ENCODE results near the gene PRKG1. TPM values are rescaled to one million over a fixed set of nuclear protein-coding genes. Genes with fewer than 3 reads are reported as not detected.

Gene PRKG1
- total and polyA plus RNA-seq, 2 of the 8 experiments (the other 6 are each of a cell fraction or from before 2014, with no cell fraction given): 4.2 to 15.2 TPM

DNA sequence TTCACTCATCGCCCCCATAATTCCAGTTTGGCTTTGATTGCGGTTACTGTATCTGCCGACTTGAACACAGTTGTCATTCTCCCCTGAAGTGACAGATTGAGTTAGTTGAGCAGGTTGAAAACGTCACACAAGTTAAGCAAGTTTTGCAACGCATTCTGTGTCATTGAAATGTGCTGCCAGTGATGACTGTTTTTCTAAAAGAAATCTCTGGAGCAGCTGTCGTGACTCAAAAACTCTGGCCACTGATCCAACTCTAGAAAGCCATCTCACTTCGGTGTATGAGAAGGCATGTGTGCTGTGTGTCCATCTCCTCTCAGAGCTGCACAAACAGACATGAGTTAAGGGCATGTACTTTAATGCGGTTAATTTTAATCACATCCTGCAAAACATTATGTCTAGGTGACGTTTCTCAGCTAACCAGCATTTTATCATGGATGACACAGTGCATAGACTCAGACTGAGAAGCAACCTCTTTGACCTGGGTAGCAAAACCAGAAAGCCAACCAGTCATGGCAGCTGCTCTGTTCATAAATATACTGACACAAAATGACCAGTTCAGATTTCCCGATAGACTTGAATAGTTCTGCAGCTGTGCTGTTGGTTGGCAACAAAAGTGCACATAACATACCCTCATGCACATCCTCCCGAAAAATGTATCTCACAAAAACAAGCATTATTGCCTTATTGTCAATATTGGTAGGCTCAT, 555.8 kb downstream of the PRKG1 start:
- no peak overlapping the region for H4K5ac ChIP-seq (ENCODE audit: insufficient read length, low read depth, low read length)
- H3K14ac ChIP-seq (ENCODE audit: insufficient read length): no peak overlapping the region
- no peak overlapping the region for H2AFZ ChIP-seq (ENCODE audit: low read length)
- ChIA-PET POLR2A (ENCODE audit: partially characterized antibody) (no interaction called here), CTCF (ENCODE audit: partially characterized antibody) (interaction anchor here (1.2 to 1.6 kb wide), 4 partner anchors 10 to 330 kb away, joined by 3 to 5 read pairs (median 3); no protein-coding TSS in a partner anchor)
- no peak overlapping the region for H3K4me3 ChIP-seq (ENCODE audit: extremely low read depth in 1 of 4, insufficient read depth in 2 of 4, low read depth in 3 of 4, low read length in 4 of 4)
- no peak overlapping the region for H2BK5ac ChIP-seq (ENCODE audit: low read depth, low read length)
- no peak overlapping the region for H3K4me2 ChIP-seq (ENCODE audit: insufficient read depth in 1 of 2, low read depth in 2 of 2, low read length in 2 of 2)
- H2BK15ac ChIP-seq (ENCODE audit: low read length): no peak overlapping the region
- H4K20me1 ChIP-seq (replicated peaks in 1 of 2; ENCODE audit: control insufficient read depth in 1 of 2, insufficient read depth in 2 of 2, low read length in 2 of 2): no peaks in the 10 kb centered on the region
- FAIRE-seq (no peak), DNase-seq (ENCODE audit: low read depth in 1 of 2, low spot score in 2 of 2) (no peak)
- H3K18ac ChIP-seq (ENCODE audit: extremely low read depth, low read length): no peak overlapping the region
- H3K79me2 ChIP-seq (ENCODE audit: control insufficient read depth in 1 of 2, insufficient read depth in 2 of 2, low read length in 2 of 2): no peaks in the 10 kb centered on the region
- H3K9ac ChIP-seq (replicated peaks in 1 of 4; ENCODE audit: extremely low read depth in 1 of 4, low read depth in 3 of 4, low read length in 3 of 4): no peak overlapping the region
- no peaks in the 10 kb centered on the region for H3K27me3 ChIP-seq (replicated peaks in 1 of 4; ENCODE audit: control insufficient read depth in 3 of 4, extremely low read depth in 1 of 4, insufficient read depth in 3 of 4, low read length in 3 of 4)
- TF ChIP-seq JUN (IDR thresholded peaks at IDR 0.05; ENCODE audit: low read depth, low read length) (no peak), CBX8 (IDR thresholded peaks at IDR 0.05; ENCODE audit: borderline replicate concordance, low read depth, low read length) (no peak), KDM4A (IDR thresholded peaks at IDR 0.05; ENCODE audit: low read depth, low read length, severe bottlenecking) (no peak), GTF2F1 (IDR thresholded peaks at IDR 0.05; ENCODE audit: borderline replicate concordance, low read depth, low read length) (no peak), CTBP2 (IDR thresholded peaks at IDR 0.05; ENCODE audit: borderline replicate concordance, insufficient read depth, insufficient read length, low read length) (no peak), RAD21 (IDR thresholded peaks at IDR 0.05 in 1 of 2, conservative IDR thresholded peaks at IDR 0.05 in 1 of 2; ENCODE audit: low read depth in 2 of 2, low read length in 2 of 2) (no peak)
- TF ChIP-seq, protein P1, sequence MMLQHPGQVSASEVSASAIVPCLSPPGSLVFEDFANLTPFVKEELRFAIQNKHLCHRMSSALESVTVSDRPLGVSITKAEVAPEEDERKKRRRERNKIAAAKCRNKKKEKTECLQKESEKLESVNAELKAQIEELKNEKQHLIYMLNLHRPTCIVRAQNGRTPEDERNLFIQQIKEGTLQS (IDR thresholded peaks at IDR 0.05; ENCODE audit: insufficient read depth, low read depth, low read length): no peak
- no peak overlapping the region for H2BK120ac ChIP-seq (replicated peaks; ENCODE audit: low read depth, low read length)
- no peak overlapping the region for H2BK20ac ChIP-seq (ENCODE audit: low read length)
- H2AK5ac ChIP-seq (ENCODE audit: low read depth, low read length): no peak overlapping the region
- H3K4me1 ChIP-seq (replicated peaks in 1 of 4; ENCODE audit: control insufficient read depth in 3 of 4, insufficient read depth in 4 of 4, low read length in 3 of 4): no peaks in the 10 kb centered on the region
- H3K36me3 ChIP-seq (ENCODE audit: control insufficient read depth in 2 of 4, insufficient read depth in 4 of 4, low read length in 3 of 4): no peaks in the 10 kb centered on the region
- 88% methylated on average over 11 of the region's 11 CpGs; no CpG with 5 or more reads in 1 of the 2 experiments for WGBS, 2 experiments (ENCODE audit: extremely low coverage in 1 of 2, insufficient coverage in 1 of 2, insufficient read length in 1 of 2, insufficient replicate concordance in 2 of 2, low coverage in 1 of 2, low lambda C conversion rate in 2 of 2, missing lambda C conversion rate in 1 of 2)
- H3K56ac ChIP-seq (replicated peaks; ENCODE audit: insufficient read length, low read depth, low read length): no peak overlapping the region
- no peak overlapping the region for H4K91ac ChIP-seq (replicated peaks; ENCODE audit: insufficient read length, low read length)
- H3K23ac ChIP-seq (ENCODE audit: insufficient read length): no peak overlapping the region
- H3K9me3 ChIP-seq (ENCODE audit: insufficient read depth in 2 of 2, low read depth in 1 of 2, low read length in 1 of 2): no peaks in the 10 kb centered on the region
- H3K27ac ChIP-seq (ENCODE audit: low read depth, low read length): no peak overlapping the region
- H3K79me1 ChIP-seq (ENCODE audit: low read depth, low read length): no peaks in the 10 kb centered on the region
- H3K4ac ChIP-seq (replicated peaks; ENCODE audit: insufficient read length, low read depth, low read length): no peak overlapping the region
- H3K23me2 ChIP-seq (ENCODE audit: low read depth, low read length): no peaks in the 10 kb centered on the region
- H4K8ac ChIP-seq (ENCODE audit: extremely low read depth, insufficient read depth, low read length): no peak overlapping the region
- no peak overlapping the region for H2BK12ac ChIP-seq (ENCODE audit: low read depth, low read length)

Measured in H1 (cell line).